B cell (primary cell): ENCODE results near the gene TUT7. TPM values are rescaled to one million over a fixed set of nuclear protein-coding genes. Genes with fewer than 3 reads are reported as not detected.
A peak's percentile ranks its signal among the peaks of the same experiment; 100 is the strongest.

Experiments used
- ATAC-seq: fragments of 200-7000 bp; cut with Tn5 transposase; one replicate; pipeline ENCODE4 v1.10.0; 2021; ENCODE audit warnings: low read depth, mild to moderate bottlenecking, moderate number of reproducible peaks, moderate library complexity
- CTCF ChIA-PET: fragments of 350-600 bp; sonication (Branson Sonifier 250); formaldehyde crosslinking; loops from one replicate; lab custom pipeline; 2021; ENCODE audit warnings: antibody characterized with exemption, inconsistent platforms; lab: Charles Lee
- POLR2A ChIA-PET: fragments of 350-600 bp; sonication (Branson Sonifier 250); formaldehyde crosslinking; loops from one replicate; lab custom pipeline; 2021; ENCODE audit warnings: antibody characterized with exemption; lab: Charles Lee
- DNase-seq: peaks from one replicate; pipeline ENCODE4 v3.0.0; 2013
- H2AFZ ChIP-seq: 2 replicates; pipeline ENCODE4 v1.6.1; 2012; ENCODE audit warnings: mild to moderate bottlenecking, low read depth, low read length; ENCODE audit not compliant: insufficient read depth, poor library complexity, severe bottlenecking
- H3K27ac ChIP-seq, 2 donors: 1 replicate in 1 of 2; 2 replicates in 1 of 2; pipeline ENCODE4 v1.5.1; 2012 to 2013; ENCODE audit warnings: low read length in 2 of 2, mild to moderate bottlenecking in 2 of 2, moderate library complexity in 1 of 2
- H3K27me3 ChIP-seq, 4 experiments: fragments of 200-600 bp in 1 of 4; sonication (generic) in 1 of 4; replicated peaks in 1 of 4; 1 replicate in 2 of 4; 2 replicates in 2 of 4; pipeline versions ENCODE4 v1.6.1 to v1.7.0; 2013 to 2016; ENCODE audit warnings: low read length in 3 of 4, mild to moderate bottlenecking in 2 of 4, mixed read lengths in 1 of 4, moderate library complexity in 1 of 4; ENCODE audit not compliant: insufficient read depth in 4 of 4, control insufficient read depth in 3 of 4; ENCODE audit errors: control extremely low read depth in 1 of 4
- H3K36me3 ChIP-seq, 2 experiments: replicated peaks in 1 of 2; 1 replicate in 1 of 2; 2 replicates in 1 of 2; pipeline versions ENCODE4 v1.6.1 to v1.7.1; 2013; ENCODE audit warnings: low read length in 1 of 2; ENCODE audit not compliant: insufficient read depth in 2 of 2, control insufficient read depth in 1 of 2; ENCODE audit errors: control extremely low read depth in 1 of 2, extremely low read depth in 1 of 2
- H3K4me1 ChIP-seq, 2 donors: fragments of 200-600 bp in 1 of 2; sonication (generic) in 1 of 2; 1 replicate in 1 of 2; 2 replicates in 1 of 2; pipeline versions ENCODE4 v1.5.1 to v1.6.1; 2013 to 2017; ENCODE audit warnings: low read length in 2 of 2; ENCODE audit not compliant: control insufficient read depth in 2 of 2, insufficient read depth in 2 of 2
- H3K4me2 ChIP-seq: replicated peaks from 2 replicates; pipeline ENCODE3; 2012; ENCODE audit warnings: mild to moderate bottlenecking, low read depth, low read length; ENCODE audit not compliant: poor library complexity, severe bottlenecking
- H3K4me3 ChIP-seq, 5 experiments: fragments of 200-600 bp in 1 of 5; sonication (generic) in 1 of 5; 1 replicate in 3 of 5; 2 replicates in 2 of 5; pipeline versions ENCODE4 v1.5.1 to v1.7.0; 2011 to 2016; ENCODE audit warnings: low read length in 4 of 5, mild to moderate bottlenecking in 4 of 5, low read depth in 2 of 5, control low read depth in 1 of 5, moderate library complexity in 1 of 5; ENCODE audit not compliant: insufficient read depth in 1 of 5; ENCODE audit errors: control extremely low read depth in 1 of 5, extremely low read depth in 1 of 5
- H3K79me2 ChIP-seq: fragments of 200-600 bp; sonication (generic); one replicate; pipeline ENCODE4 v1.6.0; 2016; ENCODE audit warnings: low read length; ENCODE audit not compliant: control insufficient read depth, insufficient read depth
- H3K9ac ChIP-seq: fragments of 200-600 bp; sonication (generic); 2 replicates; pipeline ENCODE4 v1.6.1; 2017; ENCODE audit warnings: mild to moderate bottlenecking, low read length, moderate library complexity
- H3K9me3 ChIP-seq, 3 donors: one replicate each; pipeline versions ENCODE4 v1.6.1 to v1.7.1; 2013; ENCODE audit warnings: low read length in 2 of 3; ENCODE audit not compliant: control insufficient read depth in 2 of 3, insufficient read depth in 1 of 3; ENCODE audit errors: control extremely low read depth in 1 of 3
- H4K20me1 ChIP-seq: 2 replicates; pipeline ENCODE4 v1.6.0; 2012; ENCODE audit warnings: mild to moderate bottlenecking, low read length; ENCODE audit not compliant: insufficient read depth, control insufficient read depth, poor library complexity, severe bottlenecking
- H3K27ac Mint-ChIP-seq: one replicate; pipeline ENCODE4 v1.8.0; 2021; ENCODE audit warnings: mixed read lengths
- H3K27me3 Mint-ChIP-seq: one replicate; pipeline ENCODE4 v1.8.0; 2021; ENCODE audit warnings: mixed read lengths
- H3K4me1 Mint-ChIP-seq: one replicate; pipeline ENCODE4 v1.8.0; 2021; ENCODE audit warnings: mixed read lengths
- H3K4me3 Mint-ChIP-seq: one replicate; pipeline ENCODE4 v1.8.0; 2021; ENCODE audit warnings: mixed read lengths
- H3K9me3 Mint-ChIP-seq: one replicate; pipeline ENCODE4 v1.8.0; 2022; ENCODE audit warnings: mixed read lengths; ENCODE audit not compliant: insufficient read depth
- CTCF ChIP-seq: fragments of 200-600 bp; IDR thresholded peaks from one replicate; pipeline ENCODE4 v1.8.0; 2022; ENCODE audit warnings: antibody characterized with exemption, mild to moderate bottlenecking
- EZH2 ChIP-seq: IDR thresholded peaks from 2 replicates; pipeline ENCODE4 v1.6.1; 2012; ENCODE audit warnings: borderline replicate concordance, low read depth, mild to moderate bottlenecking, moderate library complexity, low read length; ENCODE audit not compliant: insufficient read depth, poor library complexity, severe bottlenecking
- WGBS: methylation state at CpG from one replicate; pipeline ENCODE4 v1.1.5; 2013; ENCODE audit warnings: missing lambda C conversion rate; ENCODE audit not compliant: insufficient coverage; 5-methylcytosine and 5-hydroxymethylcytosine counted together
- intact Hi-C: fragments of 100-400 bp; cut with micrococcal nuclease; formaldehyde crosslinking; loops from one replicate; pipeline ENCODE4 v1.10.0; 2022
- polyA plus RNA-seq: library from polyadenylated mRNA; depleted of rRNA; stranded (reverse); fragments of >200 nt; gene quantifications from 2 replicates; pipeline ENCODE4 v1.2.3, GENCODE V29; 2012
- total RNA-seq, 2 donors: library from RNA; stranded (reverse); fragments of 120-200 nt in 1 of 2; gene quantifications; 1 replicate in 1 of 2; 2 replicates in 1 of 2; pipeline versions ENCODE4 v1.2.3 to v1.2.4, GENCODE V29; 2013 to 2022

The TUT7 gene
- total and polyA plus RNA-seq, 2 donors (not counting 1 experiment from before 2014, with no cell fraction given), result 18.3 to 70.7 TPM

- WGBS, result 59% methylated on average over 3 of the region's 3 CpGs
- no peak overlapping the region for H2AFZ ChIP-seq
- H3K36me3 ChIP-seq, result peaks cover 4 to 7% of the 10 kb centered on the region in 2 experiments
- CTCF ChIA-PET, result no interaction called here
- no peaks in the 10 kb centered on the region for H3K9me3 ChIP-seq
- Mint-ChIP-seq H3K4me3 (no peak overlapping the region), H3K4me1 (peaks cover 13% of the 10 kb centered on the region), H3K27me3 (no peaks in the 10 kb centered on the region), H3K27ac (no peak overlapping the region), H3K9me3 (no peaks in the 10 kb centered on the region)
- H3K4me1 ChIP-seq, result peaks cover 9 to 12% of the 10 kb centered on the region in 2 donors
- H3K9ac ChIP-seq, result no peak overlapping the region
- TF ChIP-seq EZH2 (no peak), CTCF (no peak)
- DNase-seq (no peak), ATAC-seq (no peak)
- peak overlapping the region in 1 of 2 donors; percentile 56 for H3K27ac ChIP-seq
- no peaks in the 10 kb centered on the region for H3K27me3 ChIP-seq
- H3K79me2 ChIP-seq, result peaks cover 6% of the 10 kb centered on the region
- H3K4me3 ChIP-seq, result no peak overlapping the region
- intact Hi-C loops, result no loop called here
- POLR2A ChIA-PET, result no interaction called here
- peaks cover 7% of the 10 kb centered on the region for H4K20me1 ChIP-seq
- H3K4me2 ChIP-seq, result no peak overlapping the region
Observed at GRCh38 chr9:86286278-86286677, 67.9 kb downstream of the TUT7 start.

GRCh38 chr9:86285261-86285660 lies 68.9 kb downstream of the TUT7 start:
- DNase-seq (no peak), ATAC-seq (no peak)
- Histone ChIP-seq H3K4me3 (no peak overlapping the region), H3K79me2 (peaks cover 16% of the 10 kb centered on the region), H3K4me1 (peaks cover 11 to 14% of the 10 kb centered on the region in 2 donors), H4K20me1 (peaks cover 13% of the 10 kb centered on the region), H3K27me3 (no peaks in the 10 kb centered on the region), H3K4me2 (no peak overlapping the region), H3K9ac (no peak overlapping the region), H3K36me3 (peaks cover 4 to 7% of the 10 kb centered on the region in 2 experiments), H3K9me3 (no peaks in the 10 kb centered on the region), H3K27ac (peak overlapping the region in 1 of 2 donors; percentile 54), H2AFZ (no peak overlapping the region)
- TF ChIP-seq EZH2 (no peak), CTCF (no peak)
- H3K4me1 Mint-ChIP-seq, result peaks cover 17% of the 10 kb centered on the region
- ChIA-PET POLR2A (no interaction called here), CTCF (no interaction called here)
- no peaks in the 10 kb centered on the region for H3K9me3 Mint-ChIP-seq
- WGBS, result no CpG with 5 or more reads among the region's 2 CpGs
- intact Hi-C loops, result no loop called here
- no peak overlapping the region for H3K4me3 Mint-ChIP-seq
- H3K27ac Mint-ChIP-seq, result no peak overlapping the region
- no peaks in the 10 kb centered on the region for H3K27me3 Mint-ChIP-seq
